ENCODE measurements around the gene MGAT3. TPM values are rescaled to one million over a fixed set of nuclear protein-coding genes. Genes with fewer than 3 reads are reported as not detected.

MGAT3 gene
- total and polyA plus RNA-seq, 2 of the 13 experiments (the other 11 are each of a cell fraction or from before 2014, with no cell fraction given): 0.11 to 0.15 TPM

DNA sequence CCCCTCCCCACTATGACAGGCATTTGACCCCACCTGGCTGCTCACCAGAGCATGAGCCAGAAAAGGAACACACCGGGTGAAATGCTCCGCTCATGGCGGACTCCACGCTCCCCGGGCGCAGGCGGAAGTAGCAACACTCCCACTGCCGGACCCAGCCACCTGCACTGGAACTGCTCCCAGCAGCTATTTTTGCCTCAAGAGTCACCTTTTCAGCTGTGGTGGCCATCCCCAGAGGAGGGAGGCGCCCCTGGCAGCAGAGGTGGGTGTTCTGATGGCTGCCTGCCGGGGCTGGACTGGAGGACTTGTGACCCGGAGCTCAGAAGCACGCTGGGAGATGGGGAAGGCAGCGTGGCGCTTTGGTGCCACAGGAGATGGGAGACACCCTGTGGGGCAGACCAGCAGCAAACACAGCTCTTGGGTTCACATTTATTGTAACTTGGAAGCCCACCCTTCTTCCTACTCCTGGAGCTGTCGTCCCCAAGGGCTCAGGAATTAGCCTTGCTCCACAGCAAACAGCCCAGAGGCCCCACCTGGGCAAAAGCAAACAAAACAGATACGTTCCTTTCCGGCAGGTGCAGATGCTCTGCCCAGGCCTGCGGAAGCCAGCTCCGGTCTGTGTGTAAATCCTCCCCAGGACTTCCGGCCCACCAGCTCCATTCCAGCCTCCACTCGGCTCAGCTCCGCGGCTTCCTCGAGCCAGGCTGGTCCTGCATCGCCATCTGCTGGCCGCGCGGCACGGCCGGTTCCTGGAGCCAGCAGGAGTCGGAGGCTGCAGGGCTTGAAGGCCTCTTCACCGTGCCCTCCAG is 72.1 kb downstream of the MGAT3 start (continued):
- TF ChIP-seq, protein P1, sequence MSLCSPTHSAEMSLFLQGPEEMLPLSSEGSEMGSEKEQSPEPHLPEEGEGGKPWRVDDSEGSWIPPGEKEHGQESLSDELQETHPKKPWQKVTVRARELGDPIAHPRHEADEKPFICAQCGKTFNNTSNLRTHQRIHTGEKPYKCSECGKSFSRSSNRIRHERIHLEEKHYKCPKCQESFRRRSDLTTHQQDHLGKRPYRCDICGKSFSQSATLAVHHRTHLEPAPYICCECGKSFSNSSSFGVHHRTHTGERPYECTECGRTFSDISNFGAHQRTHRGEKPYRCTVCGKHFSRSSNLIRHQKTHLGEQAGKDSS (CRISPR knock-in tag; IDR thresholded peaks at IDR 0.05; ENCODE audit: borderline replicate concordance, low read depth): peak; percentile 93; the same call in 1 of the 2 replicates
- TF ChIP-seq ZNF629 (CRISPR knock-in tag; conservative IDR thresholded peaks at IDR 0.05) (0 out of 2 replicates have a peak, but pooled peaks have one; percentile 41), ZNF563 (CRISPR knock-in tag; IDR thresholded peaks at IDR 0.05) (peak; percentile 38; the same call in 1 of the 2 replicates), ZNF598 (CRISPR knock-in tag; IDR thresholded peaks at IDR 0.05; ENCODE audit: borderline replicate concordance) (no peak; the same call in 1 of the 2 replicates), IRF2 (CRISPR knock-in tag; IDR thresholded peaks at IDR 0.05) (peak; percentile 92), POLR2AphosphoS2 (IDR thresholded peaks at IDR 0.05; ENCODE audit: low read depth, low read length) (no peak), HNRNPL (IDR thresholded peaks at IDR 0.05; ENCODE audit: low read depth, low read length) (peak; percentile 76; the same call in 1 of the 2 replicates), FOXK1 (CRISPR knock-in tag; IDR thresholded peaks at IDR 0.05; ENCODE audit: borderline replicate concordance, low read depth) (peak; percentile 71; the same call in 1 of the 2 replicates)
- TF ChIP-seq, protein P2, sequence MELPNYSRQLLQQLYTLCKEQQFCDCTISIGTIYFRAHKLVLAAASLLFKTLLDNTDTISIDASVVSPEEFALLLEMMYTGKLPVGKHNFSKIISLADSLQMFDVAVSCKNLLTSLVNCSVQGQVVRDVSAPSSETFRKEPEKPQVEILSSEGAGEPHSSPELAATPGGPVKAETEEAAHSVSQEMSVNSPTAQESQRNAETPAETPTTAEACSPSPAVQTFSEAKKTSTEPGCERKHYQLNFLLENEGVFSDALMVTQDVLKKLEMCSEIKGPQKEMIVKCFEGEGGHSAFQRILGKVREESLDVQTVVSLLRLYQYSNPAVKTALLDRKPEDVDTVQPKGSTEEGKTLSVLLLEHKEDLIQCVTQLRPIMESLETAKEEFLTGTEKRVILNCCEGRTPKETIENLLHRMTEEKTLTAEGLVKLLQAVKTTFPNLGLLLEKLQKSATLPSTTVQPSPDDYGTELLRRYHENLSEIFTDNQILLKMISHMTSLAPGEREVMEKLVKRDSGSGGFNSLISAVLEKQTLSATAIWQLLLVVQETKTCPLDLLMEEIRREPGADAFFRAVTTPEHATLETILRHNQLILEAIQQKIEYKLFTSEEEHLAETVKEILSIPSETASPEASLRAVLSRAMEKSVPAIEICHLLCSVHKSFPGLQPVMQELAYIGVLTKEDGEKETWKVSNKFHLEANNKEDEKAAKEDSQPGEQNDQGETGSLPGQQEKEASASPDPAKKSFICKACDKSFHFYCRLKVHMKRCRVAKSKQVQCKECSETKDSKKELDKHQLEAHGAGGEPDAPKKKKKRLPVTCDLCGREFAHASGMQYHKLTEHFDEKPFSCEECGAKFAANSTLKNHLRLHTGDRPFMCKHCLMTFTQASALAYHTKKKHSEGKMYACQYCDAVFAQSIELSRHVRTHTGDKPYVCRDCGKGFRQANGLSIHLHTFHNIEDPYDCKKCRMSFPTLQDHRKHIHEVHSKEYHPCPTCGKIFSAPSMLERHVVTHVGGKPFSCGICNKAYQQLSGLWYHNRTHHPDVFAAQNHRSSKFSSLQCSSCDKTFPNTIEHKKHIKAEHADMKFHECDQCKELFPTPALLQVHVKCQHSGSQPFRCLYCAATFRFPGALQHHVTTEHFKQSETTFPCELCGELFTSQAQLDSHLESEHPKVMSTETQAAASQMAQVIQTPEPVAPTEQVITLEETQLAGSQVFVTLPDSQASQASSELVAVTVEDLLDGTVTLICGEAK (IDR thresholded peaks at IDR 0.05): no peak
- TF ChIP-seq, protein P2 (CRISPR knock-in tag; IDR thresholded peaks at IDR 0.05): 0 out of 2 replicates have a peak, but pooled peaks have one; percentile 28
- TF ChIP-seq, protein P3, sequence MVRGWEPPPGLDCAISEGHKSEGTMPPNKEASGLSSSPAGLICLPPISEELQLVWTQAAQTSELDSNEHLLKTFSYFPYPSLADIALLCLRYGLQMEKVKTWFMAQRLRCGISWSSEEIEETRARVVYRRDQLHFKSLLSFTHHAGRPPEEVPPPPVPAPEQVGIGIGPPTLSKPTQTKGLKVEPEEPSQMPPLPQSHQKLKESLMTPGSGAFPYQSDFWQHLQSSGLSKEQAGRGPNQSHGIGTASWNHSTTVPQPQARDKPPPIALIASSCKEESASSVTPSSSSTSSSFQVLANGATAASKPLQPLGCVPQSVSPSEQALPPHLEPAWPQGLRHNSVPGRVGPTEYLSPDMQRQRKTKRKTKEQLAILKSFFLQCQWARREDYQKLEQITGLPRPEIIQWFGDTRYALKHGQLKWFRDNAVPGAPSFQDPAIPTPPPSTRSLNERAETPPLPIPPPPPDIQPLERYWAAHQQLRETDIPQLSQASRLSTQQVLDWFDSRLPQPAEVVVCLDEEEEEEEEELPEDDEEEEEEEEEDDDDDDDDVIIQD (CRISPR knock-in tag; IDR thresholded peaks at IDR 0.05; ENCODE audit: low read depth): no peak
- TF ChIP-seq, protein P4, sequence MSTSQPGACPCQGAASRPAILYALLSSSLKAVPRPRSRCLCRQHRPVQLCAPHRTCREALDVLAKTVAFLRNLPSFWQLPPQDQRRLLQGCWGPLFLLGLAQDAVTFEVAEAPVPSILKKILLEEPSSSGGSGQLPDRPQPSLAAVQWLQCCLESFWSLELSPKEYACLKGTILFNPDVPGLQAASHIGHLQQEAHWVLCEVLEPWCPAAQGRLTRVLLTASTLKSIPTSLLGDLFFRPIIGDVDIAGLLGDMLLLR (CRISPR knock-in tag; IDR thresholded peaks at IDR 0.05): peak; percentile 53; the same call in 1 of the 2 replicates
